ENCODE data around the gene TFF2.

Gene TFF2

GRCh38 chr21:42384989-42385388 lies 34.2 kb upstream of the TFF2 start:
- no peaks in the 10 kb centered on the region for H3K36me3 ChIP-seq (ENCODE audit: control insufficient read depth, insufficient read depth, low read length)
- H3K9me3 ChIP-seq (ENCODE audit: control insufficient read depth, low read length) = no peaks in the 10 kb centered on the region
- no peak overlapping the region for H3K4me3 ChIP-seq (ENCODE audit: insufficient read depth, low read depth, low read length, poor library complexity, severe bottlenecking)
- H3K27me3 ChIP-seq (replicated peaks; ENCODE audit: control insufficient read depth, insufficient read depth, low read length, poor library complexity, severe bottlenecking) = no peaks in the 10 kb centered on the region
- DNase-seq = no peak
- H3K4me1 ChIP-seq (ENCODE audit: control insufficient read depth, insufficient read depth, low read length, poor library complexity, severe bottlenecking) = peaks cover 9% of the 10 kb centered on the region
- no peak overlapping the region for H3K27ac ChIP-seq (ENCODE audit: insufficient read depth, low read length, poor library complexity, severe bottlenecking)

GRCh38 chr21:42384156-42384945 lies 33.6 kb upstream of the TFF2 start:
- no peak for DNase-seq
- H3K27me3 ChIP-seq (replicated peaks; ENCODE audit: control insufficient read depth, insufficient read depth, low read length, poor library complexity, severe bottlenecking) = no peaks in the 10 kb centered on the region
- no peaks in the 10 kb centered on the region for H3K9me3 ChIP-seq (ENCODE audit: control insufficient read depth, low read length)
- H3K27ac ChIP-seq (ENCODE audit: insufficient read depth, low read length, poor library complexity, severe bottlenecking) = no peak overlapping the region
- no peaks in the 10 kb centered on the region for H3K36me3 ChIP-seq (ENCODE audit: control insufficient read depth, insufficient read depth, low read length)
- no peak overlapping the region for H3K4me3 ChIP-seq (ENCODE audit: insufficient read depth, low read depth, low read length, poor library complexity, severe bottlenecking)
- peaks cover 4% of the 10 kb centered on the region for H3K4me1 ChIP-seq (ENCODE audit: control insufficient read depth, insufficient read depth, low read length, poor library complexity, severe bottlenecking)

- no peak for DNase-seq
- H3K27me3 ChIP-seq (replicated peaks; ENCODE audit: control insufficient read depth, insufficient read depth, low read length, poor library complexity, severe bottlenecking) = no peaks in the 10 kb centered on the region
- no peak overlapping the region for H3K27ac ChIP-seq (ENCODE audit: insufficient read depth, low read length, poor library complexity, severe bottlenecking)
- H3K36me3 ChIP-seq (ENCODE audit: control insufficient read depth, insufficient read depth, low read length) = no peaks in the 10 kb centered on the region
- H3K9me3 ChIP-seq (ENCODE audit: control insufficient read depth, low read length) = no peaks in the 10 kb centered on the region
- H3K4me3 ChIP-seq (ENCODE audit: insufficient read depth, low read depth, low read length, poor library complexity, severe bottlenecking) = no peak overlapping the region
- peaks cover 4% of the 10 kb centered on the region for H3K4me1 ChIP-seq (ENCODE audit: control insufficient read depth, insufficient read depth, low read length, poor library complexity, severe bottlenecking)
Observed at GRCh38 chr21:42383331-42383730, 32.5 kb upstream of the TFF2 start.

- Histone ChIP-seq H3K36me3 (ENCODE audit: control insufficient read depth, insufficient read depth, low read length) (no peaks in the 10 kb centered on the region), H3K4me3 (ENCODE audit: insufficient read depth, low read depth, low read length, poor library complexity, severe bottlenecking) (no peak overlapping the region), H3K4me1 (ENCODE audit: control insufficient read depth, insufficient read depth, low read length, poor library complexity, severe bottlenecking) (peaks cover 4% of the 10 kb centered on the region), H3K27me3 (replicated peaks; ENCODE audit: control insufficient read depth, insufficient read depth, low read length, poor library complexity, severe bottlenecking) (no peaks in the 10 kb centered on the region), H3K9me3 (ENCODE audit: control insufficient read depth, low read length) (no peaks in the 10 kb centered on the region), H3K27ac (ENCODE audit: insufficient read depth, low read length, poor library complexity, severe bottlenecking) (no peak overlapping the region)
- DNase-seq = no peak
Observed at GRCh38 chr21:42382915-42383314, 32.1 kb upstream of the TFF2 start.

GRCh38 chr21:42381347-42381984 lies 30.7 kb upstream of the TFF2 start:
- Histone ChIP-seq H3K36me3 (ENCODE audit: control insufficient read depth, insufficient read depth, low read length) (no peaks in the 10 kb centered on the region), H3K27ac (ENCODE audit: insufficient read depth, low read length, poor library complexity, severe bottlenecking) (no peak overlapping the region), H3K4me1 (ENCODE audit: control insufficient read depth, insufficient read depth, low read length, poor library complexity, severe bottlenecking) (peaks cover 4% of the 10 kb centered on the region), H3K9me3 (ENCODE audit: control insufficient read depth, low read length) (no peaks in the 10 kb centered on the region), H3K27me3 (replicated peaks; ENCODE audit: control insufficient read depth, insufficient read depth, low read length, poor library complexity, severe bottlenecking) (no peaks in the 10 kb centered on the region), H3K4me3 (ENCODE audit: insufficient read depth, low read depth, low read length, poor library complexity, severe bottlenecking) (no peak overlapping the region)
- peak in 1 of 3 donors; percentile 27 for DNase-seq

- H3K9me3 ChIP-seq (ENCODE audit: control insufficient read depth, low read length) = no peaks in the 10 kb centered on the region
- no peak for DNase-seq
Observed at GRCh38 chr21:42379426-42380215, 28.8 kb upstream of the TFF2 start.

GRCh38 chr21:42378418-42378817 lies 27.6 kb upstream of the TFF2 start:
- H3K9me3 ChIP-seq (ENCODE audit: control insufficient read depth, low read length) = no peaks in the 10 kb centered on the region
- no peaks in the 10 kb centered on the region for H3K27me3 ChIP-seq (replicated peaks; ENCODE audit: control insufficient read depth, insufficient read depth, low read length, poor library complexity, severe bottlenecking)
- DNase-seq = no peak
- H3K4me1 ChIP-seq (ENCODE audit: control insufficient read depth, insufficient read depth, low read length, poor library complexity, severe bottlenecking) = no peaks in the 10 kb centered on the region
- no peaks in the 10 kb centered on the region for H3K36me3 ChIP-seq (ENCODE audit: control insufficient read depth, insufficient read depth, low read length)
- H3K4me3 ChIP-seq (ENCODE audit: insufficient read depth, low read depth, low read length, poor library complexity, severe bottlenecking) = no peak overlapping the region
- no peak overlapping the region for H3K27ac ChIP-seq (ENCODE audit: insufficient read depth, low read length, poor library complexity, severe bottlenecking)

More at GRCh38 chr21:42379426-42380215, 28.8 kb upstream of the TFF2 start:
- no peak overlapping the region for H3K27ac ChIP-seq (ENCODE audit: insufficient read depth, low read length, poor library complexity, severe bottlenecking)
- H3K27me3 ChIP-seq (replicated peaks; ENCODE audit: control insufficient read depth, insufficient read depth, low read length, poor library complexity, severe bottlenecking) = no peaks in the 10 kb centered on the region
- H3K4me3 ChIP-seq (ENCODE audit: insufficient read depth, low read depth, low read length, poor library complexity, severe bottlenecking) = no peak overlapping the region
- no peaks in the 10 kb centered on the region for H3K36me3 ChIP-seq (ENCODE audit: control insufficient read depth, insufficient read depth, low read length)
- H3K4me1 ChIP-seq (ENCODE audit: control insufficient read depth, insufficient read depth, low read length, poor library complexity, severe bottlenecking) = no peaks in the 10 kb centered on the region

- no peak overlapping the region for H3K4me3 ChIP-seq (ENCODE audit: insufficient read depth, low read depth, low read length, poor library complexity, severe bottlenecking)
- no peaks in the 10 kb centered on the region for H3K27me3 ChIP-seq (replicated peaks; ENCODE audit: control insufficient read depth, insufficient read depth, low read length, poor library complexity, severe bottlenecking)
- H3K36me3 ChIP-seq (ENCODE audit: control insufficient read depth, insufficient read depth, low read length) = no peaks in the 10 kb centered on the region
- H3K27ac ChIP-seq (ENCODE audit: insufficient read depth, low read length, poor library complexity, severe bottlenecking) = no peak overlapping the region
- no peaks in the 10 kb centered on the region for H3K9me3 ChIP-seq (ENCODE audit: control insufficient read depth, low read length)
- no peaks in the 10 kb centered on the region for H3K4me1 ChIP-seq (ENCODE audit: control insufficient read depth, insufficient read depth, low read length, poor library complexity, severe bottlenecking)
- DNase-seq = no peak
Observed at GRCh38 chr21:42377951-42378340, 27.2 kb upstream of the TFF2 start.

GRCh38 chr21:42377211-42377950 lies 26.6 kb upstream of the TFF2 start:
- H3K4me3 ChIP-seq (ENCODE audit: insufficient read depth, low read depth, low read length, poor library complexity, severe bottlenecking) = no peak overlapping the region
- no peaks in the 10 kb centered on the region for H3K36me3 ChIP-seq (ENCODE audit: control insufficient read depth, insufficient read depth, low read length)
- H3K4me1 ChIP-seq (ENCODE audit: control insufficient read depth, insufficient read depth, low read length, poor library complexity, severe bottlenecking) = no peaks in the 10 kb centered on the region
- DNase-seq = no peak
- H3K27ac ChIP-seq (ENCODE audit: insufficient read depth, low read length, poor library complexity, severe bottlenecking) = no peak overlapping the region
- no peaks in the 10 kb centered on the region for H3K27me3 ChIP-seq (replicated peaks; ENCODE audit: control insufficient read depth, insufficient read depth, low read length, poor library complexity, severe bottlenecking)
- no peaks in the 10 kb centered on the region for H3K9me3 ChIP-seq (ENCODE audit: control insufficient read depth, low read length)
